A673 (cell line): ENCODE measurements around the gene KRTAP4-16.
"Not testable (repeated sequence)": the region's sequence is repeated elsewhere in the genome, so short reads cannot be mapped to it uniquely, and the experiment has no call there.

ENCODE experiments used
- EZH2 ChIP-seq: fragments of 200-600 bp; sonication (generic); IDR thresholded peaks from 2 replicates; pipeline ENCODE4 v1.6.1; 2017; ENCODE audit warnings: borderline replicate concordance, low read depth, mild to moderate bottlenecking, mixed read lengths, antibody characterized with exemption, low read length; ENCODE audit not compliant: poor library complexity, severe bottlenecking
- TF ChIP-seq, protein P1 (sequence below): fragments of 300-800, 200-600 bp; sonication (generic); conservative IDR thresholded peaks from 2 replicates; pipeline ENCODE4 v1.5.1; 2017; ENCODE audit warnings: low read depth, mild to moderate bottlenecking, antibody characterized with exemption, low read length, moderate library complexity, mixed read lengths

DNA sequence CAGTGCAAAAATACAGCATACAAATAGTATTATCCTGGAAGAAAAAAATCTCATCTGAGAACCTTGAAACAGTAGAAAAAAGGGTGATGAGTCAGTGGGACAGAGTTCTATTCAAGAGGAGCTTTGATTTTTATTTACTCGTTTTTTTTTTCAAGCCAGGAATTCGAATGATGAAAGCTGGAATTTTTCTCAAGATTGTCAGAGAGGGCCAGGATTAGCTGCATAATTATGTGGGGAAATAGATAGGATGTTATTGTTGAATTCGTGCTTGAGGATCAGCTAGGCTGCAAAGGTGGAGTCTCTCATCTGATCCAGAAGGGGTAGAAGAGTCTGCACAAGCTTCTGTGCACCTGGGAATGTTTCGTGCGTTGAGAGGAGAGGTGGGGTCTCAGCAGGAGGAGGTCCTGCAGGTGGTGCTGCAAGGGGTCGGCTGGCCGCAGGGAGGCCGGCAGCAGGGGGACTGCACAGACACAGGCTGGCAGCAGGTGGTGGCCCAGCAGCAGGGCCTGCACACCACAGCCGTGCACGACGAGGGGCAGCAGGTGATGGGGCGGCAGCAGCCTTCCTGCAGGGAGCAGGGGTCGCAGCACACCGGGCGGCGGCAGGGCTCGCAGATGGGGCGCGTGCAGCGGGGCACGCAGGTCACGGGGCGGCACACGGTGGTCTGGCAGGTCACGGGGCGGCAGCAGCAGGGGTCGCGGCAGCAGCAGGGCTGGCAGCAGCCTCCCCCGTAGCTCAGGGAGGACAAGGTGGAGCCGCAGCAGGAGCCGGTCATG is 42.5 kb downstream of the KRTAP4-16 start:
- TF ChIP-seq, protein P1, sequence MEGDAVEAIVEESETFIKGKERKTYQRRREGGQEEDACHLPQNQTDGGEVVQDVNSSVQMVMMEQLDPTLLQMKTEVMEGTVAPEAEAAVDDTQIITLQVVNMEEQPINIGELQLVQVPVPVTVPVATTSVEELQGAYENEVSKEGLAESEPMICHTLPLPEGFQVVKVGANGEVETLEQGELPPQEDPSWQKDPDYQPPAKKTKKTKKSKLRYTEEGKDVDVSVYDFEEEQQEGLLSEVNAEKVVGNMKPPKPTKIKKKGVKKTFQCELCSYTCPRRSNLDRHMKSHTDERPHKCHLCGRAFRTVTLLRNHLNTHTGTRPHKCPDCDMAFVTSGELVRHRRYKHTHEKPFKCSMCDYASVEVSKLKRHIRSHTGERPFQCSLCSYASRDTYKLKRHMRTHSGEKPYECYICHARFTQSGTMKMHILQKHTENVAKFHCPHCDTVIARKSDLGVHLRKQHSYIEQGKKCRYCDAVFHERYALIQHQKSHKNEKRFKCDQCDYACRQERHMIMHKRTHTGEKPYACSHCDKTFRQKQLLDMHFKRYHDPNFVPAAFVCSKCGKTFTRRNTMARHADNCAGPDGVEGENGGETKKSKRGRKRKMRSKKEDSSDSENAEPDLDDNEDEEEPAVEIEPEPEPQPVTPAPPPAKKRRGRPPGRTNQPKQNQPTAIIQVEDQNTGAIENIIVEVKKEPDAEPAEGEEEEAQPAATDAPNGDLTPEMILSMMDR, result not testable (repeated sequence)
- not testable (repeated sequence) for TF ChIP-seq EZH2
